HG03280 (cell line): ENCODE results near the gene SETX.

Experiments
- ATAC-seq: cut with Tn5 transposase; IDR thresholded peaks from one replicate; pipeline ENCODE4 v1.9.1; 2021; ENCODE audit warnings: mild to moderate bottlenecking, moderate library complexity; ENCODE audit not compliant: unreplicated experiment

SETX gene

DNA sequence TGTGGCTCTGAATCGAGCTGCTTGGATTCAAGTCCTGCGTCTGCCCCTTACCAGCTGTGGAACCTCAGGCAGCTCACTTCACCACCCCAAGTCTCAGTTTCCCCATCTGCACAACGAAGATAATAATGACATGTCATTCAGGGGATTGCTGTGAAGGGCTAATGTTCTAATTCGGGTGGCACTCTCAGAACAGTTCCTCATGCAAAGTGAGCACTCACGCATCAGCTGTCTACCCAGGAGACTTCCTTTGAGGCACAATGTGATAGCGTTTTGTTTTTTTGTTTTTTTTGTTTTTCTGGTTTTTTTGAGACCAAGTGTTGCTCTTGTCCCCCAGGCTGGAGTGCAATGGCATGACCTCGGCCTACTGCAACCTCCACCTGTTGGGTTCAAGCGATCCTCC, 136.6 kb downstream of the SETX start:
- no peak for ATAC-seq

DNA sequence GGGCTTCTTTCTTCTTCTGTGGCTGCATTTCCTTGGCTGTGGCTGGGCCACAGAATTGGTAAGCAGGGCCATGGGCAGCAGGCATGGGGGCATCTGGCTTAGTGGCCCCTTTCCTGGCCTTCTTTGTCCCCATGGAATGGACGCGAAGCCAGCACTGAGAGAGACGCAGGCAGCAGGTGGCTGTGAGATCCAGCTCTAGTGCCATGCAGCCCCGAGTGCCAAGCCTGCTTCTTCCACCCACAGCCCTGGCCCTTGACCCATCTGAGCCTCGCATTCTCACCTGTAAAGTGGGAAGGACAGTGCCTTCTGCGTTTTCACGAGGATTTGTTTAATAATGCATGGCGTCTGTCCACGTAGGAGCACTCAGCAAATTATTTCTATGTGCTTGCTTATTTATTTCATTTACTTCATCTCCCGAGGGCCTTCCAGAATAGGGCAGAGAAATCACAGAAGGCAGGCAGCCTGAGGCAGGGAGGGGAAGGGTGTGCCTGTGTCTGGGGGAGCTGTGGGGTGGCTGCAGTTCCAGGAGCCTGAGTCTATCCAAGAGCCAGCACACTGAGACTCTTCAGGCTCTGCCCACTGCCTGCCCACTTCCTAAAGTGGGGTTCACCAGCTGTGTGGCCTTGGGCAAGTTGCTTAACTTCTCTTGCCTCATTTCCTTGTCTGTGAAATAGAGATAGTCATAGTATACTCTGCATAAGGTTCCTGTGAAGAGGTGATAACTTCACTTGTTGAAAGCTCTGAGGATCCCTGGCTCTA, 137.7 kb downstream of the SETX start:
- ATAC-seq: no peak

DNA sequence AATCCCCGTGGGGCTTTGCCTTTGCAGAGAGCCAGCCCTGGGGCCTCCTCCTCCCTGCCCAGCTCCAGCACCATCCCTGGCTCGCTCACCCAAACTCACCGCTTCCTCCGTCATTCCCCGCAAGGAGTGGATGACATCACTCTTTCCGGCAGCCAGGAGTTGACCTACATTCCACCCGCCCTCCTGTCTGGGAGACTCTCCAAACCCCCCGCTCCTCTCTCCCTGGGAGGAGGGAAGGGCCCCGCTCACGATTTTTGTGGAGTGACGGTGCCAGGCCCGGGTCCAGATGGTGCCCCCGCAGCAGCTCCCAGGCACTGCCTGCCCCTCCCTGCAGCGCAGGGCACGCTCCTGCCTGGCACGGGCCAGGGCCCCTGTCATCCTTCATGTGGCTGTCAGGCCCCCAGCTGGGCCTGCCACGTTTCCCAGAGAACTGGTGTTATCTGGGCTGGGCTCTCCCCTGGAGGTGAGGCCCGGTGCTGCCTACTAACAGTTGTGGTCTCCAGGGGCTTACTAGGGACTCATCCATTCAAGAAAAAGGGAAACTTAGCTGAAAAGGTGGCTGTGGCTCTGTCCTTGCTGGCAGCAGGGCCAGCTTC, 140.7 kb downstream of the SETX start:
- no peak for ATAC-seq

DNA sequence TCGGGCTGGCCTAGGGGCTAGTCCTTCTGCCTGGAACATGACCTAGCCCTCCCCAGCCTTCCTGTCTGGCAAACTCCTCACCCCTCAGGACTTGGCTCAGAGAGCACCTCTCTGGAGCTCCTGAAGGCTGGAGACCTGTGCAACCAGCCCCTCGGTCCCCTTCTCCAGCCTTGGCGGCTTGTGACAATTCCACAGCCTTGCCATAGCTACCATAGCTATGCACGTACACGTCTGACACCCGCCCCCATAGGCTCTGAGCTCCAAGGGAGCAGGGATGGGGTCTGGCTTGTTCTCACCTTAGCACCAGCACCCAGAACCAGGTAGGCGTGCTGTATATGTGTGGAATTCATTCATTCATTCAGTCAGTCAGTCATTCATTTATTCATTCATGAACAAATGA, 143.2 kb downstream of the SETX start:
- no peak for ATAC-seq
